Activated naive CD4-positive, alpha-beta T cell treated with Interleukin-2 at 50 U/mL for 16 hours (primary cell): ENCODE measurements around the gene LMTK2.

Source experiments
- DNase-seq: peaks from one replicate; pipeline ENCODE4 v3.0.0-alpha.2; 2020

LMTK2 gene

GRCh38 chr7:98178762-98179490, 72.3 kb downstream of the LMTK2 start:
- DNase-seq, result no peak

GRCh38 chr7:98180751-98181150, 74.1 kb downstream of the LMTK2 start:
- DNase-seq, result no peak

GRCh38 chr7:98185101-98185500, 78.4 kb downstream of the LMTK2 start:
- no peak for DNase-seq

GRCh38 chr7:98186452-98187137, 79.9 kb downstream of the LMTK2 start:
- DNase-seq, result no peak

DNA sequence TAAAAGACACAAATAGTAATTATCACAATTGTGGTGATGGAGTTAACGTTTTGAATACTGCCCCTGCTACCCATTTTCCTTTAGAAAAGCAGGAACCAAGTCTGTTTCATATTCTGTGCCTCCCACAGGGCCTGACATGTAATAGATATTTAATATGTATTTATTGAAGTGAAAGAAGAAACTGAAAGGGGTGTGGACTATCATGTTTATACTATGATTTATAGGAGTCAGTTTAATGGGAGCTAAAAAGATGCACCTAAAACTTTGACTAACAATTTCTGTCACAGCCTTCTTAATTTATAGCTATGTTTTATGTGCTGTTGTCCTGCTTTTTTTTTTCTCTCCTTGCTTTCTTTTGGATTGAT, 80.5 kb downstream of the LMTK2 start:
- no peak for DNase-seq

DNA sequence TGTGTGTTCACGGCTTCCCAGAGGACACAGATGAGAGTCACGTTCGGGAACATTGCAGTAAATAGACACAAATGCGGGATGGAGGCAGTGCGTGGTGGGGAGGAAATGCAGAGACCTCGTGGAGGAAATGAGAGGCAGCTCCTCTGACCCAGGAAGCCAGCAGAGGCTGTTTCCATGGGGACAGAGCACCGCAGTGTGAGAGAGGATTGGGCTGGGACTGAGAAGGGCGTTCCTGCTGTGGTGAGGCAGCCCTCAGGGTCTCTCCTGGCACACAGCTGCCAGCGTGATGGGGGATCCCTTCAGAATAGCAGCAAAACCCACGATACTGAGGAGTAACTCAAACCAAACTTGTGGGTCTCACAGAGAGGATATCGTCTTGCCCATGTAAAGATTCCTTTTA, 82.9 kb downstream of the LMTK2 start:
- no peak for DNase-seq

GRCh38 chr7:98191668-98192431, 85.2 kb downstream of the LMTK2 start:
- DNase-seq, result no peak

DNA sequence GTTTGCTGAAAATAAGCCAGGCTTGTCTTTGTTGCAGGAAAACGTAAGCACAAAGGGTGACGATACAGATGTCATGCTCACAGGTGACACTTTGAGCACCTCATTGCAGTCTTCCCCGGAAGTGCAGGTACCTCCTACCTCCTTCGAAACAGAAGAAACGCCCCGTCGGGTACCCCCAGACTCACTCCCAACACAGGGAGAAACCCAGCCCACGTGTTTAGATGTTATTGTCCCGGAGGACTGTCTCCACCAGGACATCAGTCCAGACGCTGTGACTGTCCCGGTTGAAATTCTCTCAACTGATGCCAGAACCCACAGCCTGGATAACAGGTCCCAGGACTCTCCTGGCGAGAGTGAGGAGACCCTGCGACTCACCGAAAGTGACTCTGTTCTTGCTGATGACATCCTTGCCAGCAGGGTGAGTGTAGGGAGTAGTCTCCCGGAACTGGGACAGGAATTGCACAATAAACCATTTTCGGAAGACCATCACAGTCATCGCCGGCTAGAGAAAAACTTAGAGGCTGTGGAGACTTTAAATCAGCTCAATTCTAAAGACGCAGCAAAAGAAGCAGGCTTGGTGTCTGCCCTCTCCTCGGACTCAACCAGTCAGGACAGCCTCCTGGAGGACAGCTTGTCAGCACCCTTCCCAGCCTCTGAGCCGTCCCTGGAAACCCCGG, 86.3 kb downstream of the LMTK2 start:
- no peak for DNase-seq

DNA sequence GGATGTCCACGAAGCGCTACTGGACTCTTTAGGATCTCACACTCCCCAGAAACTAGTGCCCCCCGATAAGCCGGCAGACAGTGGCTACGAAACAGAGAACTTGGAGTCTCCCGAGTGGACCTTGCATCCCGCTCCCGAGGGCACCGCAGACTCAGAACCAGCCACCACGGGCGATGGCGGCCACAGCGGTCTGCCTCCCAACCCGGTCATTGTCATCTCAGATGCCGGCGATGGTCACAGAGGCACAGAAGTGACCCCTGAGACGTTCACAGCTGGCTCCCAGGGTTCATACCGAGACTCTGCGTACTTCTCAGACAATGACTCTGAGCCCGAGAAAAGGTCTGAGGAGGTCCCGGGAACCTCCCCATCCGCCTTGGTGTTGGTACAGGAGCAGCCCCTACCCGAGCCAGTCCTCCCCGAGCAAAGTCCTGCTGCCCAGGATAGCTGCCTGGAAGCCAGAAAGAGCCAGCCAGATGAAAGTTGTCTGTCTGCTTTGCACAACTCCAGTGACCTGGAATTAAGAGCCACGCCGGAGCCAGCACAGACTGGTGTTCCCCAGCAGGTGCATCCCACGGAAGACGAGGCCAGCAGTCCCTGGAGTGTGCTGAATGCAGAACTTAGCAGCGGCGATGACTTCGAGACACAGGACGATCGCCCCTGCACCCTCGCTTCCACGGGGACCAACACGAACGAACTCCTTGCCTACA, 87.0 kb downstream of the LMTK2 start:
- no peak for DNase-seq

- no peak for DNase-seq
Measured at GRCh38 chr7:98194186-98194585, 87.5 kb downstream of the LMTK2 start.

GRCh38 chr7:98194672-98195457, 88.2 kb downstream of the LMTK2 start:
- DNase-seq, result no peak

DNA sequence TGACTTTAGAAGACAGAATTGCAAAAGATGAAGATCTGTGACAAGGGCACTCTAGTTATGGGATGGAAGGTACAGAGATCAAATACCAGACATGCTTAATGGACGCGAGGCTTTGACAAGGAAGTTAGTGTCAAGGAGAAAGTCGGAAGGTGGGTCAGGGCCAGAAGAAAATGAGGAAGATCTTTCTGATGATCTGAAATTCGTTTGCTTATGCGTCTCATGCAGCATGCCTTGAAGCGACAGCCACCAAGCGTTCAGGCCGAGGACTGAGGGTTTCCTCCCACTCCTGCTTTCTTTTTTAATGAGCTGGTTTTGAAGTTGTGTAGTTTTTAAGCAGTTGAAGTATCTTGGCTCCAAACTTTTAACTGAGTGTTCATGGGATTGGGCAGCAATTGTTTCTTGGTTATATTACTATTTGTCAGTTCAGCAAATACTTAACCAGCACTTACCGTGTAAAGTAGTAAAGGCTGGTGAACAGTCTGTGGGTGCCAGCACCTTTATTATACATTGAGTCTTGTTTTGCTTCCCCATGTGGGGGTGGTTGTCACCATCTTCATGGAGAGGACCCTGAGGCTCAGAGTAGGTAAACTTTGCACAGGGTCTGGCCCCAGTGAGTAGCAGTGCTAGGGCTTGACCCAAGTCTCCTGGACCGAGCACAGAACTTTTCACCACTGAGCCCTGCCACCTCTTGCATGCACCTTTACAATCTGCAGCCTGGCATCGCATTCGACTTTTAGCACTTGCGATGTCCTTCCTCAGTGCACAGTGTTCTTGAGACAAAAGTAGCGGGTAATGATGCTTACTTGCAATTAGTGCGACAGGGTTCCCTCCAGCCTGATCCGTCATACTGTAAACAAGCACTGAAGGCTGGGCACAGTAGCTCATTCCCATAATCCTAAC, 90.3 kb downstream of the LMTK2 start:
- DNase-seq, result no peak

DNA sequence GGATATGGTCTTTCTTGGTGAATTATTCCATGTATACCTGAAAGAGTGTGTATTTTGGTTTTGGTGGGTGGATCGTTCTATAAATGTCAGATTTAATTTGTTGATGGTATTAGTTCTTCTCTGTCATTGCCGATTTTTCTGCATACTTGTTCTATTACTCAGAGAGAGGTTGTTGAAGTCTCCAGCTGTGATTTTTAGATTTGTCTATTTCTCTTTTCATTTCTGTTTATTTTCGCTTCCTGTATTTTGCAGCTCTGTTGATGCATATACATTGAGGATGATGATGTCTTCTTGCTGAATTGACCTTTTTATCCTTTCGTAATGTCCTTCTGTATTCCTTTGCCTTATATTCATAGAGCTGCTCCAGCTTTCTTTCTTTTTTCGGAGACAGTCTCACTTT, 92.5 kb downstream of the LMTK2 start:
- no peak for DNase-seq

DNA sequence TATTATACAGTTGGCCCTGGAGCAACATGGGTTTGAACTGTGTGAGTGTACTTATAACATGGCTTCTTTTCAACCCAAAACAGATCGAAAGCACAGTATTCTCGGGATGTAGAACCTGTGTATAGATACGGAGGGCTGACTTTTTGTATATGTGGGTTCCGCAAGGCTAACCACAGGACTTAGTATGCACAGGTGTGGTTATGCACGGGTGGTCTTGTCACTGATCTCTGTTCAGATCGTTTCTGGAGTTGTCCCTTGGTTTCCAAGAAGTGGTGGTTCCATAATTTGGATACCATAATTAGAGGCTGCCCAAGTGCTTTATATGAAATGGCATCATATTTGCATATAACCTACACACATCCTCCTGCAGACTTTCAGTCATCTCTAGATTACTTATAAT, 93.7 kb downstream of the LMTK2 start:
- no peak for DNase-seq

DNA sequence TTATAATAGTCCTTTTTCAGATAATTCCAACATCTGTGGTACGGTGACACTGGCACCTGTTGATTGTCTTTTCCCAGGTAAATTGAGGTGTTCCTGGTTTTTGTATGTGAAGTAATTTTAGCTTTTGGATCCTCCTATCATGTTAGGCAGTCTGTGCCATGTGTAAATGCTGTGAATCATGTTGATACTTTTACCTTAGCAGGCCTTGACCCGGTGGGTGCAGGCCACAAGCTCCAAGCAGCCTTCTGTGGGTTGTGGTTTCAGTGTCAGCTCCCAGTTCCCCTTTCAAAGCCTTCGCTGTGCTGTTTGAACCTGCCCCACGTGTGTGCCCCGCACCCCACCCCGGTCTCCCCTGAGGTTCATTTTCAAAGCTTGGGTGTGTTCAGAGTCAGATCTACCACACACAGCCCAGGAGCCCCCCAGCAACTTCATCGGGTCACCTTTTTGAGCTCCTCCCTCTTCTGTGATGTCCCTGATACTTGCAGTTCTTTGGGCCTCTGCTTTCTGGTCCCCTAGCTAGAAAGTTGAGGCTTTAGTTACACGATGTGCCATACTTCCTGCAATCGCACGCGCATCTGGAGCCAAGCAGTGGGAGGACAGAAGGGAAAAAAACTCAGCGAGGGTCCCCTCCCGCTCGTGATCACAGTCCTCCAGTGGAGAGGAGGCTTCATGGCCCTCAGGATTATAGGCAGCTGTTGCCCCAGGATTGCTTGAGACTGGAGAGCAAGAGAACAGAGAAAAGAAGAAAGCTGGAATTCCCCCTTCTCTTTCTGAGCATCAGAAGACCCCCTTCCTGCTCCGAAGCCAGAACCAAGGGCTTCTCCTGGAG, 95.9 kb downstream of the LMTK2 start:
- DNase-seq, result peak; percentile 55

GRCh38 chr7:98203261-98203963, 96.8 kb downstream of the LMTK2 start:
- DNase-seq, result no peak

DNA sequence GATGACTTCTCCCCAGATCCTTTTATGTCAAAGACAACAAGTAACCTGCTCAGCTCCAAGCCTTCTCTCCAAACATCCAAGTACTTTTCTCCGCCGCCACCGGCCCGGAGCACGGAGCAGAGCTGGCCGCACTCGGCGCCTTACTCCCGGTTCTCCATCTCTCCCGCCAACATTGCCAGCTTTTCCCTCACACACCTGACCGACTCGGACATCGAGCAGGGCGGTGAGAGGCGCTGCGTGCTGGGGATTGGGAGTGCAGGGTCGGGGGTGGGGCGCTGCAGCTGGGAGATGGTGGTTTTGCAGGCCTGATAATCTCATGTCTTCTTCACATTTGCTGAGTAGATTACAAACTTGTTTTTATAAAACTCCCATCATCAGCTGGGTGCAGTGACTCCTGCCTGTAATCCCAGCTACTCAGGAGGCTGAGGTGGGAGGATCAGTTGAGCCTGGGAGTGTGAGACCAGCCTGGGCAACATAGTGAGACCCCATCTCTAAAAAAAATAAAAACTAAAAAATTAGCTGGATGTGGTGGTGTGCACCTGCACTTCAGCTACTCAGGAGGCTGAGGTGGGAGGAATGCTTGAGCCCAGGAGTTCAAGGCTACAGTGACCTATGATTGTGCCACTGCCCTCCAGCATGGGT, 97.4 kb downstream of the LMTK2 start:
- no peak for DNase-seq

DNA sequence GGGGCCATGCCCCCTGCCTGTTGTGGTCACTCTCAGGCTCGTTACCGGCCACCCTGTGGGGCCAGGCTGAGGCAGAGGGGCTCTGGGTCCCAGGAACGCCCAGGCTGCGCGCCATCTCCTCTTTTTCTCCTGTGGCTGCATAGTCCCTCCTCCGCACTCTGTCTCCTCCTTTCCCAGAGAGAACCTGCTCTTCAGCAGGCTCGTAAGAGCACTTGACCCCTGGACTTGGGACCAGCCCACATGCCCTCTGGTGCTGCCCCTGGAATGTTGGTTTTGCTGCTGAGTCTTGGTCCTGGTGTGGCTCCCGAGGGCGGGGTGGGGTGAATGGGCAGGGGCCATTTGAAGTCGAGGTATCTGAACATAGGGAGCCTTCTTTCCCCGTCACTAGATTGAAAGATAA, 98.0 kb downstream of the LMTK2 start:
- no peak for DNase-seq
